Hepatocyte (in vitro differentiated cells): Measurements from ENCODE around the gene ZNF776. TPM values are rescaled to one million over a fixed set of nuclear protein-coding genes. Genes with fewer than 3 reads are reported as not detected.

ENCODE experiments used
- DNase-seq: peaks from one replicate; pipeline ENCODE4 v3.0.0-alpha.2; 2016; ENCODE audit warnings: low spot score
- H2AFZ ChIP-seq: fragments of 200-600 bp; sonication (generic); 2 replicates; pipeline ENCODE4 v1.6.0; 2016; ENCODE audit warnings: antibody characterized with exemption, mild to moderate bottlenecking
- H3K27ac ChIP-seq: fragments of 200-600 bp; sonication (generic); 2 replicates; pipeline ENCODE4 v1.5.1; 2016; ENCODE audit warnings: mild to moderate bottlenecking
- H3K27me3 ChIP-seq: fragments of 200-600 bp; sonication (generic); 2 replicates; pipeline ENCODE4 v1.6.1; 2016
- H3K36me3 ChIP-seq: fragments of 200-600 bp; sonication (generic); replicated peaks from 2 replicates; pipeline ENCODE4 v1.5.1; 2016; ENCODE audit warnings: low read depth; ENCODE audit not compliant: insufficient read depth
- H3K4me1 ChIP-seq: fragments of 200-600 bp; sonication (generic); 2 replicates; pipeline ENCODE4 v1.5.1; 2016; ENCODE audit warnings: mild to moderate bottlenecking, moderate library complexity; ENCODE audit not compliant: insufficient read depth
- H3K4me2 ChIP-seq: fragments of 200-600 bp; sonication (generic); 2 replicates; pipeline ENCODE4 v1.6.0; 2016
- H3K4me3 ChIP-seq: fragments of 200-600 bp; sonication (generic); 2 replicates; pipeline ENCODE4 v1.5.1; 2016; ENCODE audit warnings: mild to moderate bottlenecking
- H3K79me2 ChIP-seq: fragments of 200-600 bp; sonication (generic); 2 replicates; pipeline ENCODE4 v1.6.0; 2017; ENCODE audit warnings: mild to moderate bottlenecking
- H3K9me2 ChIP-seq: fragments of 200-600 bp; sonication (generic); replicated peaks from 2 replicates; pipeline ENCODE4 v1.6.0; 2017; ENCODE audit warnings: mild to moderate bottlenecking; ENCODE audit not compliant: insufficient read depth
- H3K9me3 ChIP-seq: fragments of 200-600 bp; sonication (generic); 2 replicates; pipeline ENCODE4 v1.5.1; 2016; ENCODE audit warnings: low read depth, mild to moderate bottlenecking
- H4K20me1 ChIP-seq: fragments of 200-600 bp; sonication (generic); 2 replicates; pipeline ENCODE4 v1.6.0; 2016; ENCODE audit warnings: mild to moderate bottlenecking; ENCODE audit not compliant: insufficient read depth, poor library complexity, severe bottlenecking
- CTCF ChIP-seq: fragments of 200-600 bp; sonication (generic); IDR thresholded peaks from 2 replicates; pipeline ENCODE4 v1.5.1; 2016; ENCODE audit warnings: antibody characterized with exemption, mild to moderate bottlenecking; ENCODE audit not compliant: poor library complexity
- EZH2 ChIP-seq: fragments of 200-600 bp; sonication (generic); IDR thresholded peaks from 2 replicates; pipeline ENCODE4 v1.6.1; 2016; ENCODE audit warnings: antibody characterized with exemption, mild to moderate bottlenecking, borderline replicate concordance
- EZH2phosphoT487 ChIP-seq: fragments of 200-600 bp; sonication (generic); IDR thresholded peaks from one replicate; pipeline ENCODE4 v1.6.1; 2018; ENCODE audit warnings: antibody characterized with exemption, mild to moderate bottlenecking, low read depth, moderate library complexity; ENCODE audit not compliant: unreplicated experiment, severe bottlenecking
- WGBS: methylation state at CpG from one replicate; pipeline ENCODE4 v1.1.6; 2016; ENCODE audit warnings: low lambda C conversion rate; ENCODE audit errors: missing lambda C conversion rate; 5-methylcytosine and 5-hydroxymethylcytosine counted together
- polyA plus RNA-seq: library from polyadenylated mRNA; unstranded; fragments of >200 nt; fragmentation: Nextera tagmentation; extraction: Ambion mirVana; gene quantifications from 2 replicates; pipeline ENCODE4 v1.2.1, GENCODE V29; 2016
- total RNA-seq: library from RNA; depleted of rRNA; stranded (reverse); fragments of >200 nt; gene quantifications from 2 replicates; pipeline ENCODE4 v1.2.3, GENCODE V29; 2014

Gene ZNF776
- total and polyA plus RNA-seq, 2 experiments from 2014 or later: 10.6 to 11.4 TPM

- no peak overlapping the region for H3K27ac ChIP-seq
- no peaks in the 10 kb centered on the region for H3K4me1 ChIP-seq
- WGBS: 87% methylated on average over 6 of the region's 6 CpGs
- H3K79me2 ChIP-seq: peaks cover 98% of the 10 kb centered on the region
- TF ChIP-seq EZH2phosphoT487 (no peak), EZH2 (no peak), CTCF (no peak)
- H3K9me2 ChIP-seq: no peaks in the 10 kb centered on the region
- no peak overlapping the region for H3K4me2 ChIP-seq
- no peaks in the 10 kb centered on the region for H3K27me3 ChIP-seq
- no peak overlapping the region for H2AFZ ChIP-seq
- DNase-seq: no peak
- H3K36me3 ChIP-seq: peaks cover 3% of the 10 kb centered on the region
- peaks cover 19% of the 10 kb centered on the region for H3K9me3 ChIP-seq
- H4K20me1 ChIP-seq: peaks cover 2% of the 10 kb centered on the region
- no peak overlapping the region for H3K4me3 ChIP-seq
These were observed 30.2 kb downstream of the ZNF776 start for GRCh38 chr19:57776764-57777296.

GRCh38 chr19:57778336-57778735 is 31.7 kb downstream of the ZNF776 start:
- H3K9me3 ChIP-seq: peaks cover 21% of the 10 kb centered on the region
- WGBS: 87% methylated on average over 4 of the region's 4 CpGs

DNA sequence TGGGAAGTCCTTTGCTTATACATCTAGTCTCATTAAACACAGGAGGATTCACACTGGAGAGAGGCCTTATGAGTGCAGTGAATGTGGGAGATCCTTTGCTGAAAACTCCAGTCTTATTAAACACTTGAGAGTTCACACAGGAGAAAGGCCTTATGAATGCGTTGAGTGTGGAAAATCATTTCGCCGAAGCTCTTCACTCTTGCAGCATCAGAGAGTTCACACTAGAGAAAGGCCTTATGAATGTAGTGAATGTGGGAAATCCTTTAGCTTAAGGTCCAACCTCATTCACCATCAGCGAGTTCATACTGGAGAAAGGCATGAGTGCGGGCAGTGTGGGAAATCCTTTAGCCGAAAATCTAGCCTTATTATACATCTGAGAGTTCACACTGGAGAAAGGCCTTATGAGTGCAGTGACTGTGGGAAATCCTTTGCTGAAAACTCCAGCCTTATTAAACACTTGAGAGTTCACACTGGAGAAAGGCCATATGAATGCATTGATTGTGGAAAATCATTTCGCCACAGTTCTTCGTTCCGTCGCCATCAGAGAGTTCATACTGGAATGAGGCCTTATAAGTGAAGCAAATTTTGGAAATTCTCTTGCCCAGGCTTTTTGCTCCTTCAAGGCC is 32.7 kb downstream of the ZNF776 start:
- Histone ChIP-seq H3K4me2 (no peak overlapping the region), H4K20me1 (peaks cover 2% of the 10 kb centered on the region), H3K79me2 (peaks cover 98% of the 10 kb centered on the region), H3K36me3 (peaks cover 3% of the 10 kb centered on the region), H2AFZ (no peak overlapping the region), H3K27ac (no peak overlapping the region), H3K9me2 (no peaks in the 10 kb centered on the region), H3K4me1 (no peaks in the 10 kb centered on the region), H3K4me3 (no peak overlapping the region), H3K9me3 (peaks cover 23% of the 10 kb centered on the region), H3K27me3 (no peaks in the 10 kb centered on the region)
- TF ChIP-seq EZH2phosphoT487 (no peak), CTCF (no peak), EZH2 (no peak)
- 98% methylated on average over 10 of the region's 10 CpGs for WGBS
- DNase-seq: no peak

More at GRCh38 chr19:57778336-57778735, 31.7 kb downstream of the ZNF776 start:
- Histone ChIP-seq H3K79me2 (peaks cover 98% of the 10 kb centered on the region), H2AFZ (no peak overlapping the region), H3K4me3 (no peak overlapping the region), H3K27me3 (no peaks in the 10 kb centered on the region), H3K9me2 (no peaks in the 10 kb centered on the region), H3K27ac (no peak overlapping the region), H4K20me1 (peaks cover 2% of the 10 kb centered on the region), H3K4me2 (no peak overlapping the region), H3K36me3 (peaks cover 3% of the 10 kb centered on the region), H3K4me1 (no peaks in the 10 kb centered on the region)
- no peak for DNase-seq
- no peak for TF ChIP-seq EZH2phosphoT487
- no peak for TF ChIP-seq CTCF
- no peak for TF ChIP-seq EZH2
